CD4-positive, alpha-beta T cell treated with Interleukin-4 for 4 hours (primary cell): ENCODE measurements around the gene ALPL.
"Not testable (repeated sequence)": the region's sequence is repeated elsewhere in the genome, so short reads cannot be mapped to it uniquely, and the experiment has no call there.

ENCODE experiments used
- DNase-seq: peaks from one replicate; pipeline ENCODE4 v3.0.0-alpha.2; 2020

Gene ALPL

DNA sequence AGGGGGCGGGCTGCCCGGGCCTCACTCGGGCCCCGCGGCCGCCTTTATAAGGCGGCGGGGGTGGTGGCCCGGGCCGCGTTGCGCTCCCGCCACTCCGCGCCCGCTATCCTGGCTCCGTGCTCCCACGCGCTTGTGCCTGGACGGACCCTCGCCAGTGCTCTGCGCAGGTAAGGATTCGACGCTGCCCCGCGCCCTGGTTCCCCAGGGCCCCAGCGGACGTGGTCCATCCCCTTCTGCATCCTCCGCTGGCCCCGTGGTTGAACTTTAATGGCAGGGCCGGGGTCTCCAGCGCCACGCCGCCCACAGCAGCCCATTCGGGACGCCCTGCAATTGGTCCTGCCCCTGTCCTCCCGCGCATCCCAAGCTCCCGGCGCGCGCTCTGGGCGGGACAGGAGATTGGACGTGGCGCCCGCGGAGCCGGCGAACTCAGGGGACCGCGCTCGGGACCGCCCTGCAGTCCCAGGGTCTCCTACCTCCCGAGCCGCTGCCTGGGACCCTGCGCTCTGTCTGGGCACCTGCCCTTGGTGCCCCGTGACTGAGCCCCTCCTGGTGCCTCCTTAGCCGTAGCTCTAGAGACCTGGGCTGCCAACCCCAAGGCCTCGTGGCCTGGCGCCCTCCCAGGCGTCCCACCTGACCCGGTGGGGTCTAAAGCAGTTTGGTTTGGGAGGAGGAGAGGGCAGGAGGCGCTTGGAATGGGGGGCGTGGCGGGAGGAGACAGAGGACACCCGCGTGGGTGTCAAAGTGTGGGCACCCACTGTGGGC, at the start of gene ALPL:
Gene ALPL (plus strand): TSS at position 73 of the 762 bp plus-strand sequence. CDS start 44,659 bp downstream, outside the sequence.
- no peak for DNase-seq

GRCh38 chr1:21465127-21465526, 44.1 kb upstream of the ALPL start:
- not testable (repeated sequence) for DNase-seq

DNA sequence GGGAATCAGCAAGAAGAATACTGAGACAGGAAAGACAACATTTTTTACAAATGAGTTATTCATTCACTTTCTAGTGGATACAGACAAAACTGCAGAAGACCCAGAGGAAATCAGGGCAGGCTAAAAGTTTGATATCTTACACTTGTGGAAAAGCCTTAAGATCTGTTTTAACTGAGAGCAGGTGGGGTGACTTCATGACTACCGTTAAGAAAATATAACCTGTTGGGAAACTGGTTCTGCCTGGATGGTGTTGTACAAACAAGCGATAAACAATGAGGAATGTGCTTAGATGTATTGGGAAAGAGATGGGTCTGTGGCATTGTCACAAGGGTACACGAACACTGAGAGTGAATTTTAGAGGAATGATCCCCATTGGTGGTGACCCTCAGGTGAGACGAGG, 41.3 kb upstream of the ALPL start:
- not testable (repeated sequence) for DNase-seq

DNA sequence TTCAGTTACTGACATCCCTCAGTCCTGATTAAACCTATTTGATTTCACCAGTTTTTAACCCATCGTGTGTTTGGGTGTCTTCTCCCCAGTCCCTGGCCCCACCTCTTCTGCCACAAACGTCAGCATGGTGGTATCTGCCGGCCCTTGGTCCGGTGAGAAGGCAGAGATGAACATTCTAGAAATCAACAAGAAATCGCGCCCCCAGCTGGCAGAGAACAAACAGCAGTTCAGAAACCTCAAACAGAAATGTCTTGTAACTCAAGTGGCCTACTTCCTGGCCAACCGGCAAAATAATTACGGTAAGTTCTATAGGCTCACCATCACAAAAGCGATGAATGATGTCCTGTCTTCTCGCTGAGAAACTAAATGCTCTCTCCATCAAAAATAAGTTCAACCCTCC, 40.6 kb upstream of the ALPL start:
- DNase-seq = no peak

DNA sequence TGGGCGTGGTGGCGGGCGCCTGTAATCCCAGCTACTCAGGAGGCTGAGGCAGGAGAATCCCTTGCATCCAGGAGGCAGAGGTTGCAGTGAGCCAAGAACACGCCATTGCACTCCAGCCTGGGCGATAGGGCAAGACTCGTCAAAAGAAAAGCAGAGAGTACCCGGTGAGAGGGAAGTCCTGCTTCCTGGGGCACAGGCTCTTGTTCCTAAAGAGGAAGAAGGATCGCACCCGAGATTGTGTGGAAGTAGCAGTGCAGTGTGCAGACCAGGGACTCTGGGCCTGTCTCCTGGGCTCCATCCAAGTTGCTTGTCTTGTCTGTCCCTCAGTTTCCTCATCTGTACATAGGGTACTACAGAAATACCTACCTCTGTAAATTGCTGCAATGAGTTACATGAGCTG, 39.6 kb upstream of the ALPL start:
- no peak for DNase-seq

GRCh38 chr1:21472861-21473260, 36.4 kb upstream of the ALPL start:
- DNase-seq = no peak

- no peak for DNase-seq
These were observed 30.9 kb upstream of the ALPL start for GRCh38 chr1:21478356-21478755.

DNA sequence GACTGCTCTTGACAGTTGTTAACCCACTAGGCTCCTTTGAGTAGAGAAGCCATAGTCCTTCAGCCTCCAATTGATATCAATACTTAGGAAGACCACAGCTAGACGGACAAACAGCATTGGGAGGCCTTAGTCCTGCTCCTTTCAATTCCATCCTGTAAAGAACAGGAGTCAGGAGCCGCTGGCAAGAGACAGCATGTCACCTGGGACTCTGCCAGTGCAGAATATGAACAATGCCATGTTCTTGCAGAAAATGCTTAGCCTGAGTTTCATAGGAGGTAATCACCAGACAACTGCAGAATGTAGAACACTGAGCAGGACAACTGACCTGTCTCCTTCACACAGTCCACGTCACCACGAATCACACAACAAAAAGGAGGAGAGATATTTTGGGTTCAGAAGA, 25.3 kb upstream of the ALPL start:
- not testable (repeated sequence) for DNase-seq

DNA sequence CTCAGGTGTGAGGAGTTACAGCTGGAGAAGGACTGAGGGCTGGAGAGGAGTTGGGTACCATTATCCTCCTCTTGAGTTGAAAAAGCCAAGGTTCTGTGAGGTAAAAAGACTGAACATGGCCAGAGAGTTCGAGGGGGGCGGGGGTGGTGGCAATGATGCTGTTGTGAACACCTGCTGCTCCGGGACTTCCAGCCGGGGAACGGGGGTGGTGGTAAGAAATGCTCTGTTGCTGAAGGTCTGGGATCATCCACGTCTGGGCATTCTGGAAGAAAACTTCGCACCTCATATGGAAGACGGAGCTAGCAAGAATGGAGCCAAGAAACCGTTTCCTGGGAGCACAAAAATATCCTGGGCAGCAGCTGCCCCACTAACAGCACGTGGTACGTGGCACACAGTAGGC, 20.1 kb upstream of the ALPL start:
- no peak for DNase-seq

- no peak for DNase-seq
These were observed 18.3 kb upstream of the ALPL start for GRCh38 chr1:21490774-21491487.

GRCh38 chr1:21491488-21492355, 17.5 kb upstream of the ALPL start:
- no peak for DNase-seq

DNA sequence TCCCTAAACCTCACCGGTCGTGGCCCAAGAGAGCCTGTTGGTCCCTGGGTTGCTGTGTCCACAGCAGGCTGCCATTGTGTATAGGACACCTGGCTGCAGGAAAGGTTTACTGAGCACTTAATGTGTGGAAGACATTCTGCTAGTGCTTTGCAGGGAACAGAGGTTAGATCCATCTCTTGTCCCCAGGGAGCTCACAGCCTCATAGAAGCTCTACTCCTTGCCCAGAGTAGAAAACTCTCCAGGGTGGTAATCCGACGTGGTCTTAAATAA, 16.9 kb upstream of the ALPL start:
- no peak for DNase-seq

DNA sequence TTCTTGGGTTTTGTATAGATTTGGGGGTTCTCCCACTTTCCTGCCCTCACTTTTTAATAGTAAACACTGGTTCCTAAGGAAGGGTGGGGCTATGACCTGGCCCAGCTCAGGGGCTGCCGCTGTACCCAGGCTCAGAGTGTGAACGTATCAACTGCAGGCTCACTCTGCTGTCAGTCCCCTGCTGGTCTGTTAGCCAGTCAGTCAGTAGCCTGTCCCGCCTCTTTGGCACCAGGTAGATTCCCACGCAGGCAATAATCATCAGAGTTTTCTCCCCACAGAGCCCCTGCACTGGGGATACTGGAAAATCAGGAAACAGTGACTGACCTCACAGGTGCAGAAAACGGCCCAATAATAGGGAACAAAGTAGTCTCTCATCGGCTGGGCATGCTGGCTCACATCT, 15.0 kb upstream of the ALPL start:
- DNase-seq = no peak

DNA sequence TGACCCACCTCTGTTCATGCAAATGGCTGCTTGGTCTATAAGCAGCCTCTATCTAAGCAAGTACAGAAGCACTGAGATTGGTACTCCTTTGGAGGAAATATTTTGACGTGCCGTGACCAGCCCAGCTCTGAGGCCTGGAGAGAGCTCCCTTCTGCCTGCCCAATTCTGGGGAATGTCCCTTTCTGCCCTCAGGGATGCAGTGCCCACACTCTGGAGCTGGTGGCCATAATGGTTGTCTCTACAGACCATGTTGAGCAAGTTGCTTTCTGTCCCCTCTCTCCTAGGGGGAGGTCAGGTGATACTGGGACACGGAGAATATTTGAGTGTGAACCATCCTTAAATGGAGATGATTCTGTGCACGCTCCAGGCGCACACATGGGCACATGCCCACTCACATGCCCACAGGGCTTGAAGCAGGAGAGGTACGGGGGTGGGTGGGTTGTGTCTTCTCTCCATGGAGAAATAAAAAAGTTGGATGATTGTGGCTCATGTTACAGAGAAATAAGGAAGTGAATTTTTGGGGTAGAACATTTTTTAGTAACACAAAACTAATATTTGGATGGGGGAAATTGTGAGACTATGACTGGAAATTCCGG, 13.9 kb upstream of the ALPL start:
- DNase-seq = no peak

- DNase-seq = no peak
These were observed 13.2 kb upstream of the ALPL start for GRCh38 chr1:21496063-21496462.

DNA sequence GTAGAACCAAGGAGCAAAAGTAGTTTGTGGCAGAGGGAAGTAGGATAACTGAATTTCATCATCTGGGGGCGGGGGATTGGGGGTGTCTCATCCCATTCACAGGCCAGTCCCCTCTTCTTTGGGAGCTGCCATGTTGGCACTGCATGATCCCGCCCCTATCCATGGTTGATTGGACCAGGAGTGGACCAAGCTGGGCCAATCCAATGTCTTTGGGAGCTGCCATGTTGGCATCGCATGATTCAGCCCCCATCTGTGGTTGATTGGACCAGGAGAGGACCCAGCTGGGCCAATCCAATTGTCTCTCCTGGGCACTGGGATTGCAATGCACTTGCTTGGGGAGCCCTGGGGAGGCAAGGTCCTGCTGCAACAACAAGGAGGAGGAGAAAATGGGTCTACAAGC, 12.3 kb upstream of the ALPL start:
- DNase-seq = no peak

- DNase-seq = no peak
These were observed 11.7 kb upstream of the ALPL start for GRCh38 chr1:21497466-21498061.

DNA sequence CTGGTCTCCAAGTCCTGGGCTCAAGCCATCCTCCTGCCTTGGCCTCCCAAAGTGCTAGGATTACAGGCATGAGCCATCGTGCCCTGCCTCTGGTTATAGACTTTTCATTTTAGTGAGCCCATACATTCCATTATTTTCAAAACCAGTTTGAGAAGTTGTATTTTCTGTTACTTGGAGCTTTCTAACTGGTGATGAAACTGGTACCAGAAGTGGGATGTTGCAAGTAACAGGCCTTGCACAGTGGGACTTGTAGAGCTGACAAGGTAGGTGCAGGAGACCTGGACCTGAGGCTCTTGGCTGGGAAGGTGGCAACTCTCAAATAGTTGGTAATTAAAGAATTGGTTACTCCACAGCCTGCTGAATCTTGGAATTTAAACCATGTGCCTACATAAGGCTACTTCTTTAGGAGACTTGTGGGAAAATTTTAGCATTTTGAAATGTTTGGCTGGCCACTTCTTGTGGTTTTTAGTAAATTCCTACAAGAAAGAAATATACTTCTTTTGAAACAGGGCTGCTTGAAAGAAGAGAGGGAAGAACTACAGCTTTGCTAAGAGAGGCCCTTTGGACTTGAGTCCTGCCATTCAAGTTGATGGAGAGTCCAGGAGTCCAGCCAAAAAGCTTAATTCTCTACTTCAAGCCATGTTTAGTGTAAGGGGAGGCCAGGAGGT, 9.8 kb upstream of the ALPL start:
- no peak for DNase-seq

GRCh38 chr1:21503706-21504377, 5.4 kb upstream of the ALPL start:
- no peak for DNase-seq

GRCh38 chr1:21506804-21507203, 2.4 kb upstream of the ALPL start:
- no peak for DNase-seq

DNA sequence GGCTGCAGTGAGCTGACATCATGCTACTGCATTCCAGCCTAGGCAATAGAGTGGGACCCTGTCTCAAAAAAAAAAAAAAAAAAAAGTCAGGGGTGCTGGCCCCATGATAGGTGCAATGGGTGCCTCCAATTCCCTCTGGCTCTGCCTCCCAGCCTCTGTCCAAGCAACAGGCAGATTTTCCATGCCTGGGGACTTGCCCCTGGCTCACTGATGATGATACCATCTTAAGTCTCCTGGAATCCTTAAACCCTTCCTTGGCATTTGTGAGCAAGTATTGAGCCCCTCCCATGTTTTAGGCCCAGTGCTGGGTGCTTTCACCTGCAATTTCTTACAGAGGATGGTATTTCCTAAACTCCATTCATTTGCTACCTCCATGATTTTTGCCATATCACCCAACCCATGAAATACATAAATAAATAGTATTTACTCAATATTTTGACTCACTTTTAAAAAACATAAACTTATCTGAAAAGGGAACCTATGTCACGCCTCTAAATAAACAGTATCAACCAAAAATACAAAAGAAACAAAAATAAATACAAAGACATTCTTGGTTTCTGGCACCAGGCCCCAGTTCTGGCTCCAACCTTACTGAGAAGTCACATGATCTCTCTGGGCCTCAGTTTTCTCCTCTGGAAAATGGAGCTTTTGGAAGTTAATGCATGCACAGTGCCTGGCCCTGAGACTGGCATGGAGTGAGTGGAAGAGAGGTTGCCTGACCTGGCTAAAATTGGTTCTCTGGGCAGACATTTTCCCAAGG, 1.5 kb upstream of the ALPL start:
- no peak for DNase-seq
